Mucosa of rectum (tissue), 2 donors: ENCODE data around the gene FXN.
"Not testable (repeated sequence)": the region's sequence is repeated elsewhere in the genome, so short reads cannot be mapped to it uniquely, and the experiment has no call there.

Experiments
- H3K27ac ChIP-seq, 2 donors: one replicate each; pipeline ENCODE4 v1.7.0; 2013; ENCODE audit warnings: inconsistent platforms in 2 of 2, low read depth in 2 of 2, low read length in 2 of 2
- H3K27me3 ChIP-seq, 2 donors: one replicate each; pipeline ENCODE4 v1.7.0; 2013; ENCODE audit warnings: low read length in 2 of 2; ENCODE audit not compliant: control insufficient read depth in 2 of 2, insufficient read depth in 2 of 2
- H3K36me3 ChIP-seq, 2 donors: one replicate each; pipeline ENCODE4 v1.7.0; 2013; ENCODE audit warnings: low read length in 2 of 2; ENCODE audit not compliant: control insufficient read depth in 2 of 2, insufficient read depth in 2 of 2
- H3K4me1 ChIP-seq, 2 donors: one replicate each; pipeline ENCODE4 v1.7.0; 2013; ENCODE audit warnings: low read length in 2 of 2, mild to moderate bottlenecking in 1 of 2; ENCODE audit not compliant: control insufficient read depth in 2 of 2, insufficient read depth in 2 of 2
- H3K4me3 ChIP-seq, 2 donors: one replicate each; pipeline ENCODE4 v1.7.0; 2013; ENCODE audit warnings: low read length in 2 of 2
- H3K9ac ChIP-seq, 2 donors: one replicate each; pipeline ENCODE4 v1.7.0; 2013; ENCODE audit warnings: low read length in 2 of 2, low read depth in 1 of 2, mild to moderate bottlenecking in 1 of 2
- H3K9me3 ChIP-seq, 2 donors: one replicate each; pipeline ENCODE4 v1.7.0; 2013; ENCODE audit warnings: low read length in 2 of 2; ENCODE audit not compliant: control insufficient read depth in 2 of 2
- donor health status: healthy.
- donor health status: Normal muscosa, but diverticular disease.

The FXN gene

DNA sequence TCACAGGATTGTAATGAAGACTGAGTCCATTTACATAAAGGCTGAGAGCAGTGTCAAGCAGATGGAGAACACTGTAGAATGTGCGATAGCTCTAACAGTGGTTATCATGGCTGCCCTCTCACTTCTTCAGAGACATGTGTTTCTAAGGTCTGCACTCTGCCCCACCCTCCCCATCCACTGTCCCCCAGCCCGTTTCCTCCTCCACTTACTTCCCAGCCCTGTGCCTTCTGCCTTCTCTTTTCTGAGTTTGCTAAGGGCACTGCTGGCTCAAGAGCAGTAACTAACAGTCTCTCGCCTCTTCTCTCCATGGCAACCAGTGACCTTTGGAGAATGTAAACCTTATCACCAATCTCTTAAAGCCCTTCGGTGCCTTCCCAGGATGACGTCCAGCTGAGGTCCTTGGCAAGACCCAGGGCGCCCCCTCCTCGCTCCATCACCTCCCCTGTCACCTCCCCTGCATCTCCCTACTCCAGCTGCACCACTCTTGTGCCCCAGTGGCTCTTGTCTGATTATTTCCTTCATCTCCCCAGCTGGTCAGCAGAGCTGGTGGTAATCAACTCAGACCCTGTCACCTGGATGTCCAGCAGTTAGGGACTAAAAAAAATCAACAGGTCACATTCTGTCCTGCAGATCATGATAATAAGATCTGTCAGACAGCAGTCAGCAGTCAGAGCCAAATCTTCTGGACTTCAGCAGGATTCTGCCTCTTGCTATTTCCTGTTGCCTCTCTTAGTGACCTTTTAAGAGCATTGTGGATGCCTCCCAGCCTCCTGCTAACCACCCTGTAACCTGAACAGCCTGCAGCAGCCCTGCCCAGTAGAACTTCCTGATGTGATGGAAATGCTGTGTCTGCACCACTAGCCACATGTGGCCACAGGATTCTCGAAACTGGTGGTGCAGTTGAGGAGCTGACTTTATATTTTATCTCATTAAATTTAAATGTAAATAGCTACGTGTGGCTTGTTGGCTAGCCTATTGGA lies 9.0 kb downstream of the FXN start:
- H3K4me1 ChIP-seq: no peaks in the 10 kb centered on the region
- no peak overlapping the region for H3K9ac ChIP-seq
- no peak overlapping the region for H3K27ac ChIP-seq
- no peaks in the 10 kb centered on the region for H3K27me3 ChIP-seq
- H3K4me3 ChIP-seq: no peak overlapping the region
- H3K36me3 ChIP-seq: peaks cover 14 to 16% of the 10 kb centered on the region in 2 donors
- no peaks in the 10 kb centered on the region for H3K9me3 ChIP-seq

DNA sequence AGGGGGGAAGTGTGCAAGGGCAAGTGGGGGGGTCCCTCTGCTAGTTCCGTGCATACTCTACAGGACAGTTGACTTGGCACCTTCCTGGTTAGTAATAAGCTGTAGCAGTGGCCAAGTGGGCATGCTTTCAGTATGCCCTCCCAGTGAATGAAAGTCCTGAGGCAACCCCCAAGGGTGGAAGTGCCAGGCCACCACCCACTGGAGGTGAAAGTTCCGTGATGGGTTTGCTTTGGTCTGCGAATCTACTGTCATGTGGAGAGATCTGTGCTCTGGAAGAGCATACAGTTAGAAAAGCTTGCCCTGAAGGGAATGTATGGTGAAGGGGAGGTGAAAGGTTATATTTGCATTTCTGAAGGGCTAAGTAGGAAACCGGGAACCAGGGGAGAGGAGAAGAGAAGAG lies 10.3 kb downstream of the FXN start:
- no peaks in the 10 kb centered on the region for H3K9me3 ChIP-seq
- no peaks in the 10 kb centered on the region for H3K4me1 ChIP-seq
- no peaks in the 10 kb centered on the region for H3K27me3 ChIP-seq
- H3K9ac ChIP-seq: no peak overlapping the region
- no peak overlapping the region for H3K4me3 ChIP-seq
- peaks cover 14 to 16% of the 10 kb centered on the region in 2 donors for H3K36me3 ChIP-seq
- H3K27ac ChIP-seq: no peak overlapping the region

DNA sequence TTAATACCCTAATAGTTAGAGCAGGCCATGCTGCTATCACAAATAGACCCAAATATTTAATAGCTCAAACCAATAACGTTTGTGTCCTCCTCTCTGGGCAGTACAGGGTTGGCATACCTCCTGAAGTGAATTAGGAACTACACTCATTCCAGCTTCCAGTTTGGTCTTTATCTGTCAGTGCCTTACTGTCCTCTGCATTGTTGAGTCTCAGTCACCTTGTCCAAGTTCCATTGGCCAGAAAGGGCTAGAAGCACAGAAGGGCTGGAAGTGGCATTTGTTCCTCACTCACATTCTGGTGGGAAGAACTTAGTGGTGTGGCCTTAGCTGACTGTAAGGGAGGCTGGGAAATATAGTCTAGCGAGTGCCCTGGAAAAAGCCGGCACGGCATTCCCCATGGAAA lies 11.2 kb downstream of the FXN start:
- H3K4me1 ChIP-seq: no peaks in the 10 kb centered on the region
- H3K9me3 ChIP-seq: no peaks in the 10 kb centered on the region

DNA sequence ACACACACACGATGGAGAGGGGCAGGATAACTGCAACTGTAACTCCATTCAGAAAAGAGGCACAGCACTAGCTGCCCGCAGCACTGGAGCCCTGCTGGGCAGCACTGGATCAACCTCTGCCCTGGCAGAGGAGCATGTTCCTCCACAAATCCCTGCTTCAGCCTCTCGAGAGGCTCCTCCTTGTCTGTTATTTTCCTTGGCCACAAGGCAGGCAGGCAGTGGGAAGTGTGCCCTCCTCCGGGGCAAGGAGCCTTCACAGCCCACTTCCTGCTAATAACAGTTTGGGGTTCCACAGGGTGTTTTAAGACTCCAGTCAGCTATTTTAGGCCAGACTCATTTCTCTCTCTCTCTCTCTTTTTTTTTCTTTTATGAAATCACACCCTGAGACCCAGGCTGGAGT lies 11.8 kb downstream of the FXN start:
- Histone ChIP-seq H3K27me3 (no peaks in the 10 kb centered on the region), H3K36me3 (peaks cover 14 to 16% of the 10 kb centered on the region in 2 donors), H3K4me3 (no peak overlapping the region), H3K9ac (no peak overlapping the region), H3K27ac (no peak overlapping the region), H3K4me1 (no peaks in the 10 kb centered on the region), H3K9me3 (no peaks in the 10 kb centered on the region)

More for the DNA sequence above, 11.2 kb downstream of the FXN start:
- H3K27me3 ChIP-seq: no peaks in the 10 kb centered on the region
- H3K4me3 ChIP-seq: no peak overlapping the region
- H3K9ac ChIP-seq: no peak overlapping the region
- no peak overlapping the region for H3K27ac ChIP-seq
- H3K36me3 ChIP-seq: peaks cover 14 to 16% of the 10 kb centered on the region in 2 donors

DNA sequence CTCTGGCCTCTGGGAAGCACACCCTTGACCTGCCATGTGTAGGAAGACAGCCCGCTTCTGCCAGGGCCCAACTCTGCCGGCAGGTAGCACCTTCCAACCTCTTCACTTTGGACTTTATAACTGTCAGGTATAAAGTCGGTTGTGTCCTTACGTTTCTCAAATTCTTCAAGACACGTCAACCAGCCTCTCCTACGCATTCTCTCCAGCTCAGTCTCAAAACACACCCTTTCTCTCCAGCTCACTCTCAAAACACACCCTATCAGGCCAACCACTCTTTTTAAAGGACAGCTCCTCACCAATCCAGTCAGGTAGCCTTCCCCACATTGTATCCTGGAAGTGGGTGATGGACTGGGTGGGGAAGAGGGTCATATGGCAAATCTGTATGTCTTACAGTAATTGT lies 13.5 kb downstream of the FXN start:
- H3K9me3 ChIP-seq: no peaks in the 10 kb centered on the region
- no peak overlapping the region for H3K9ac ChIP-seq
- H3K4me1 ChIP-seq: no peaks in the 10 kb centered on the region
- H3K27ac ChIP-seq: no peak overlapping the region
- H3K27me3 ChIP-seq: no peaks in the 10 kb centered on the region
- no peak overlapping the region for H3K4me3 ChIP-seq
- H3K36me3 ChIP-seq: peaks cover 14 to 16% of the 10 kb centered on the region in 2 donors

DNA sequence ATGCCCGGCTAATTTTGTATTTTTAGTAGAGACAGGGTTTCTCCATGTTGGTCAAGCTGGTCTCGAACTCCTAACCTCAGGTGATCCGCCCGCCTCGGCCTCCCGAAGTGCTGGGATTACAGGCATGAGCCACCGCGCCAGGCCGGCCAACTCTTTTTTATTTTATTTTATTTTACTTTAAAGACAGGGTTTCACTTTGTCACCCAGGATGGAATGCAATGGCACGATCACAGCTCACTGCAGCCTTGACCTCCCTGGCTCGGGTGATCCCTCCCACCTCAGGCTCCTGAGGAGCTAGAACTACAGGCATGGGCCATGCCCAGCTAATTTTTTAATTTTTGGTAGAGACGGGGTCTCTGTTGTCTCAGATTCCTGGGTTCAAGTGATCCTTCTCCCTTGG lies 15.4 kb downstream of the FXN start:
- not testable (repeated sequence) for H3K27me3 ChIP-seq, H3K27ac ChIP-seq, H3K4me1 ChIP-seq, H3K4me3 ChIP-seq, H3K9ac ChIP-seq, H3K9me3 ChIP-seq
- H3K36me3 ChIP-seq: peaks cover 18 to 20% of the 10 kb centered on the region in 2 donors

DNA sequence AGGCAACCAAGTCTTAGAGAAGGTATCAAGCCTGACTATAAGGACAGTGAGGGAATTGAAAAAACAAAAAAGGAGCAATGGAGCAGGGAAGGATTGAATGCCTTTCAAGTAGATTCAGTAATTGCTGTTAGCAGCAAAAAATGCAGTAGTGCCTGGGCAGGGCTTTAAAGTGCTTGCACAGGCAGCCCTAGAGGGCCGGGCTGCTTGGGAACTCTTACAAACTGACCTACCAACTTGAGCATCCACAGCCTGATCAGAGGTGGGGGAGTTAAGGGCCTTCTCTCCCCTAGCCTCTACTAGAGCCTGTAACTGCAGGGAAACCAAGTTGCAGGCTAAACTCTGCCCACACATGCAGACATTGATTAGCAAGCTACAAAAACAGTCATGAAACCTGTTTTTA lies 19.4 kb downstream of the FXN start:
- Histone ChIP-seq H3K9me3 (no peaks in the 10 kb centered on the region), H3K9ac (no peak overlapping the region), H3K27ac (no peak overlapping the region), H3K4me3 (no peak overlapping the region), H3K4me1 (no peaks in the 10 kb centered on the region), H3K36me3 (peaks cover 7 to 11% of the 10 kb centered on the region in 2 donors), H3K27me3 (no peaks in the 10 kb centered on the region)

DNA sequence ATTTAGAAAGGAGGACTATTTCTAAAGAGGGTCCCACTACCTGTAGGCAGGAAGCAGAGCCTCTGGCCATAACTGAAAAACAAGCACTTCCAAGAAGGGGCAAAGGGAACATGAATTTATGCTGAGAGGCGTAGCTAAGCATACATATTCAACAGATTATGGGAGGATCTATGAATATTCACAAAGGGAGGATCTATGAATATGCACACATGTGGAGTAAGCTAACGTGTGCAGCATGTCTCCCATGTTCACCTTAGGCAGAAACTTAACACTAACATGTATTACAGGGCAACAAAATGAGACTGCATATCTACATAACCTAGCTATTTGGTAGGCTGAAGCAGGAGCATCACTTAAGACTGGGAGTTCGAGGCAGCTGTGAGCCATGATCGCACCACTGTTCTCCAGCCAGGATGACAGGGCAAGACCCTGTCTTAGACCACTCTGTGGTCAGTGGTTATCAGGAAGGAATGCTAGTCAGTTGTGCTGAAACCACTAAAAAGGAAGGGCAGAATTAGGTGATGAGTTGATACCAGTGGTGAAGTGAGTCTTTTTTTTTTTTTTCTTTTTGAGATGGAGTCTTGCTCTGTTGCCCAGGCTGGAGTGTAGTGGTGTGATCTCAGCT lies 20.8 kb downstream of the FXN start:
- Histone ChIP-seq H3K27ac (no peak overlapping the region), H3K9ac (no peak overlapping the region), H3K36me3 (peaks cover 11 to 12% of the 10 kb centered on the region in 2 donors), H3K4me1 (no peaks in the 10 kb centered on the region), H3K9me3 (no peaks in the 10 kb centered on the region), H3K27me3 (no peaks in the 10 kb centered on the region), H3K4me3 (no peak overlapping the region)

DNA sequence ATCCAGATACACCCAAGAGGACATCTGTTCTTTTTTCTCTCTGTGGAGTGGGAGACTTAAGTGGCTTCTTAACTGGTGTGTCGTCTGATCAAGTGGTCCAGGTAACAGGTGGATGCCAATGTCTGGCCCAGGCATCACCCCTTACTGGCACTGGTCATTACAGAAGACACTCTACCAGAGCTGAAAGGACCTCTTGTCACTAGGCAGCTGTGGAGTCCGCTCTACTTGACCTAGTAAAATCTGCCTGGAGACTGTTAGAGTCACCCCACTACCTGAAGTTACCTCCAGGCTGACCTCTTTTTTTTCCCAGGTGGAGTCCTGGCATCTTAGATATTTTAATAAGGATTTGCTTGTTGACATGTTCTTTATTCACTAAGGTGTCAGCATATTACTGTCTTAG lies 22.5 kb downstream of the FXN start:
- no peaks in the 10 kb centered on the region for H3K9me3 ChIP-seq
- H3K27ac ChIP-seq: no peak overlapping the region
- peaks cover 11 to 12% of the 10 kb centered on the region in 2 donors for H3K36me3 ChIP-seq
- H3K27me3 ChIP-seq: no peaks in the 10 kb centered on the region
- H3K4me1 ChIP-seq: no peaks in the 10 kb centered on the region
- H3K4me3 ChIP-seq: no peak overlapping the region
- no peak overlapping the region for H3K9ac ChIP-seq

DNA sequence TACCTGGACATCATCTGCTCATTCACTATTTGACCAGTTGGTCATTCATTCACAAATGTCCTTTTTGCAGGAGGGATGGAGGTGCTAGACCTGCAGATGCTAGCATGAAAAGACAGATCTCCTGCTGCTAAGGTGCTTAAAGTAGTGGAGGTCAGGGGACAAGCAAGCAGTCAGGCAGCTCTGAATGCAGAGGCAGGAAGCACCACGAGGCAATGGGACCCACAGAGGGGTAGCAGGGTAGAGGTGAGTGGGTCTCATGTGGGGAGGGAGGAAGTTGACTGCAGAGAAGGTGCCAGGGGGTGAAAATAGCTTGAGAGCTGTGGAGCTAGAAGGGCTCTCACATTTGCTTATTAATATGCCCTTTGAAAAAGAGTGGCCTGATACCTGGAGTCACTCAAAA lies 25.2 kb downstream of the FXN start:
- H3K4me3 ChIP-seq: no peak overlapping the region
- no peaks in the 10 kb centered on the region for H3K4me1 ChIP-seq
- H3K27ac ChIP-seq: no peak overlapping the region
- H3K36me3 ChIP-seq: peaks cover 7 to 15% of the 10 kb centered on the region in 2 donors
- no peak overlapping the region for H3K9ac ChIP-seq
- no peaks in the 10 kb centered on the region for H3K9me3 ChIP-seq
- H3K27me3 ChIP-seq: no peaks in the 10 kb centered on the region
